Measurements from ENCODE around the gene TSFM. TPM values are rescaled to one million over a fixed set of nuclear protein-coding genes. Genes with fewer than 3 reads are reported as not detected.

The TSFM gene
- total and polyA plus RNA-seq, 2 of the 13 experiments (the other 11 are each of a cell fraction or from before 2014, with no cell fraction given): 29.8 to 68.3 TPM

DNA sequence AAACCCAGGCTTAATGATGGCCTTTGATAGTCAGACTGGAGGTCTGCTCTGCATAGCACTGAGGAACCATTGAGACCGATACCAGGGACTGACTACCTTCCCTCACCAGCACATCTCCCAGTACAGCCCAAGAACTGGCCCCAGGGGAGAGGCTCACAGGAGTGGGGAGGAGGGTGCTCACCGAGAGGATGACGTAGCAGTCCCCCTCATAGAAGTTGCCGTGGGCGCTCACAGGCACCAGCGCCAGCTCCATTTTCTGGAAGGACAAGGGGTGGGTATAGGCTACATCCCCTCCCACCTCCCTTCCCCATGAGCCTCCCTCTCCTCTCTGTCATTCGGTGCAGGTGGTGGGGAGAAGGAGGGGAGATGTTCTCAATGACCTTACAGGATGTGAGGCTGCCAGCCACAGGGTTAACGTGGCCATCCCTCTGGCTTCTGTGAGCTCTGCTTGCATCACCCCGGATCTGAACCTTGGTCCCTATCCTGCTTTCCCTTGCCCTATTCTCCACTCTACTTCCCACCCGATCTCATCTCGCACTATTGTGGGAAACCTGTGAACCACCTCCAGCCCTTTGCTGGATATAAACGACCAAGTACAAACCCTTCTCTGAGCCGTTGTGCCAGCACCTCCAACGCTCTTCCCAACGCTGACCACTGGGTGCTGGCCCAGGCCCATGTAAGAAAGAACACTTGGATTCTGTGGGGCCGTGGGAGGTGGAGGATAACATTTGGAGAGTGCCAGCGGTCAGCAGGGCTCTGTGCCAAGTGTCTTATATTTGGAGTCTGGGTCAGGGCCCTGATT is 31.6 kb downstream of the TSFM start (continued):
- TF ChIP-seq, protein P1, sequence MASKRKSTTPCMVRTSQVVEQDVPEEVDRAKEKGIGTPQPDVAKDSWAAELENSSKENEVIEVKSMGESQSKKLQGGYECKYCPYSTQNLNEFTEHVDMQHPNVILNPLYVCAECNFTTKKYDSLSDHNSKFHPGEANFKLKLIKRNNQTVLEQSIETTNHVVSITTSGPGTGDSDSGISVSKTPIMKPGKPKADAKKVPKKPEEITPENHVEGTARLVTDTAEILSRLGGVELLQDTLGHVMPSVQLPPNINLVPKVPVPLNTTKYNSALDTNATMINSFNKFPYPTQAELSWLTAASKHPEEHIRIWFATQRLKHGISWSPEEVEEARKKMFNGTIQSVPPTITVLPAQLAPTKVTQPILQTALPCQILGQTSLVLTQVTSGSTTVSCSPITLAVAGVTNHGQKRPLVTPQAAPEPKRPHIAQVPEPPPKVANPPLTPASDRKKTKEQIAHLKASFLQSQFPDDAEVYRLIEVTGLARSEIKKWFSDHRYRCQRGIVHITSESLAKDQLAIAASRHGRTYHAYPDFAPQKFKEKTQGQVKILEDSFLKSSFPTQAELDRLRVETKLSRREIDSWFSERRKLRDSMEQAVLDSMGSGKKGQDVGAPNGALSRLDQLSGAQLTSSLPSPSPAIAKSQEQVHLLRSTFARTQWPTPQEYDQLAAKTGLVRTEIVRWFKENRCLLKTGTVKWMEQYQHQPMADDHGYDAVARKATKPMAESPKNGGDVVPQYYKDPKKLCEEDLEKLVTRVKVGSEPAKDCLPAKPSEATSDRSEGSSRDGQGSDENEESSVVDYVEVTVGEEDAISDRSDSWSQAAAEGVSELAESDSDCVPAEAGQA (IDR thresholded peaks at IDR 0.05; ENCODE audit: low read depth): no peak
- TF ChIP-seq, protein P1 (CRISPR knock-in tag; IDR thresholded peaks at IDR 0.05; ENCODE audit: borderline replicate concordance): no peak
- TF ChIP-seq TBL1XR1 (IDR thresholded peaks at IDR 0.05; ENCODE audit: borderline replicate concordance, low read length, partially characterized antibody) (no peak), GTF3A (CRISPR knock-in tag; conservative IDR thresholded peaks at IDR 0.05) (no peak), TRIM22 (IDR thresholded peaks at IDR 0.05) (no peak), ATM (IDR thresholded peaks at IDR 0.05; ENCODE audit: borderline replicate concordance) (no peak), ZSCAN22 (CRISPR knock-in tag; IDR thresholded peaks at IDR 0.05) (no peak), KLF11 (CRISPR knock-in tag; IDR thresholded peaks at IDR 0.05) (no peak), ZNF335 (CRISPR knock-in tag; IDR thresholded peaks at IDR 0.05) (no peak), ATF5 (CRISPR knock-in tag; IDR thresholded peaks at IDR 0.05; ENCODE audit: low read depth) (no peak), PHF5A (CRISPR knock-in tag; IDR thresholded peaks at IDR 0.05; ENCODE audit: low read depth, unreplicated experiment) (no peak), ZNF720 (CRISPR knock-in tag; IDR thresholded peaks at IDR 0.05) (no peak), E2F5 (CRISPR knock-in tag; conservative IDR thresholded peaks at IDR 0.05) (no peak), FOXP1 (IDR thresholded peaks at IDR 0.05) (no peak), FOXP1 (CRISPR knock-in tag; IDR thresholded peaks at IDR 0.05) (no peak), ZNF766 (CRISPR knock-in tag; IDR thresholded peaks at IDR 0.05; ENCODE audit: borderline replicate concordance) (no peak), KAT7 (CRISPR knock-in tag; IDR thresholded peaks at IDR 0.05; ENCODE audit: borderline replicate concordance) (no peak), REXO4 (CRISPR knock-in tag; IDR thresholded peaks at IDR 0.05; ENCODE audit: borderline replicate concordance) (no peak), YY1 (IDR thresholded peaks at IDR 0.05; ENCODE audit: insufficient read depth, insufficient replicate concordance, low read depth, low read length) (no peak)
- TF ChIP-seq, protein P2, sequence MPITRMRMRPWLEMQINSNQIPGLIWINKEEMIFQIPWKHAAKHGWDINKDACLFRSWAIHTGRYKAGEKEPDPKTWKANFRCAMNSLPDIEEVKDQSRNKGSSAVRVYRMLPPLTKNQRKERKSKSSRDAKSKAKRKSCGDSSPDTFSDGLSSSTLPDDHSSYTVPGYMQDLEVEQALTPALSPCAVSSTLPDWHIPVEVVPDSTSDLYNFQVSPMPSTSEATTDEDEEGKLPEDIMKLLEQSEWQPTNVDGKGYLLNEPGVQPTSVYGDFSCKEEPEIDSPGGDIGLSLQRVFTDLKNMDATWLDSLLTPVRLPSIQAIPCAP (CRISPR knock-in tag; IDR thresholded peaks at IDR 0.05; ENCODE audit: low read depth): no peak
- TF ChIP-seq, protein P3, sequence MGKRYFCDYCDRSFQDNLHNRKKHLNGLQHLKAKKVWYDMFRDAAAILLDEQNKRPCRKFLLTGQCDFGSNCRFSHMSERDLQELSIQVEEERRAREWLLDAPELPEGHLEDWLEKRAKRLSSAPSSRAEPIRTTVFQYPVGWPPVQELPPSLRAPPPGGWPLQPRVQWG (CRISPR knock-in tag; IDR thresholded peaks at IDR 0.05; ENCODE audit: borderline replicate concordance, low read depth): no peak
